GM06990 (cell line): ENCODE data around the gene ADRA2B.
"Not testable (repeated sequence)": the region's sequence is repeated elsewhere in the genome, so short reads cannot be mapped to it uniquely, and the experiment has no call there.

ENCODE experiments used
- DNase-seq: peaks from one replicate; pipeline ENCODE4 v3.0.0-alpha.2; 2011; ENCODE audit not compliant: insufficient read length; ENCODE audit errors: extremely low read depth
- H3K27me3 ChIP-seq: replicated peaks from 2 replicates; pipeline ENCODE4 v1.6.0; 2011; ENCODE audit warnings: low read length; ENCODE audit not compliant: control insufficient read depth, insufficient read depth
- H3K36me3 ChIP-seq: 2 replicates; pipeline ENCODE4 v1.5.1; 2011; ENCODE audit warnings: low read length; ENCODE audit not compliant: control insufficient read depth, insufficient read depth
- H3K4me3 ChIP-seq: replicated peaks from 2 replicates; pipeline ENCODE4 v1.5.1; 2011; ENCODE audit warnings: low read depth, mild to moderate bottlenecking, control low read depth, low read length
- CTCF ChIP-seq: IDR thresholded peaks from 2 replicates; pipeline ENCODE4 v1.5.1; 2011; ENCODE audit warnings: low read length, control low read depth, mild to moderate bottlenecking, inconsistent platforms; ENCODE audit not compliant: insufficient read depth, poor library complexity, severe bottlenecking

The ADRA2B gene

GRCh38 chr2:96074156-96074555, 42.2 kb downstream of the ADRA2B start:
- Histone ChIP-seq H3K4me3 (no peak overlapping the region), H3K27me3 (no peaks in the 10 kb centered on the region), H3K36me3 (no peaks in the 10 kb centered on the region)
- TF ChIP-seq CTCF, result no peak
- DNase-seq, result no peak

DNA sequence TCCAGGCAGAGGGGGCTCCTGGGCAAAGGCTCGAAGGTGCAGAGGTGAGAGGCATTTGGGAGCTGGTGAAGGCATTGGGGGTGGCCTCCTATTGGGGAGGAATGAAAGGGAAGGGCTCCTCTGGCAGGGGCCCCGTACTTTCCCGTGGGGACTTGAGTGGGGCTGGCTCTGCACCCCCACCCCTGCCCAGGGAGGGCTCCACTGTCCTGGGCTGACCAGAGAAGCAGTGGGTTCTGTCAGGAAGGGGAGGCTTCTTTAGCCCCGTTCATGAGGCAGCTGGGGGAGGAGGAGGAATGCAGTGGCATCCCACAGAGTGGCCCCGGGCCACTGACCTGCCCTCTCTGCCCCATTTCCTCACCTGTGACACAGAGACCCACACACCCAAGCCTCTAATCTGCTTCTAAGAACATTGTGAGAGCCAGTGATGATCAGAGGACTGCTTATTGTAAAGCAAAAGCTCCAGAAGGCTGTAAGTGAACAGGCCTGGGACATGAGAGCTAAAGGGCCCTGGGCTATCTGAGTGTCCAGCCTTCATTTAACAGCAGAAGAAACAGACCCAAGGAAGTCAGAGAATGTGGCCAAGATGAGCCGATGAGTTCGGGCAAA, 43.1 kb downstream of the ADRA2B start:
- Histone ChIP-seq H3K27me3 (no peaks in the 10 kb centered on the region), H3K36me3 (no peaks in the 10 kb centered on the region), H3K4me3 (no peak overlapping the region)
- DNase-seq, result no peak
- no peak for TF ChIP-seq CTCF

- Histone ChIP-seq H3K4me3 (no peak overlapping the region), H3K27me3 (no peaks in the 10 kb centered on the region), H3K36me3 (no peaks in the 10 kb centered on the region)
- TF ChIP-seq CTCF, result no peak
- no peak for DNase-seq
These were observed 43.6 kb downstream of the ADRA2B start for GRCh38 chr2:96072746-96073145.

GRCh38 chr2:96071977-96072491, 44.3 kb downstream of the ADRA2B start:
- H3K36me3 ChIP-seq, DNase-seq, H3K27me3 ChIP-seq, H3K4me3 ChIP-seq: not testable (repeated sequence)

DNA sequence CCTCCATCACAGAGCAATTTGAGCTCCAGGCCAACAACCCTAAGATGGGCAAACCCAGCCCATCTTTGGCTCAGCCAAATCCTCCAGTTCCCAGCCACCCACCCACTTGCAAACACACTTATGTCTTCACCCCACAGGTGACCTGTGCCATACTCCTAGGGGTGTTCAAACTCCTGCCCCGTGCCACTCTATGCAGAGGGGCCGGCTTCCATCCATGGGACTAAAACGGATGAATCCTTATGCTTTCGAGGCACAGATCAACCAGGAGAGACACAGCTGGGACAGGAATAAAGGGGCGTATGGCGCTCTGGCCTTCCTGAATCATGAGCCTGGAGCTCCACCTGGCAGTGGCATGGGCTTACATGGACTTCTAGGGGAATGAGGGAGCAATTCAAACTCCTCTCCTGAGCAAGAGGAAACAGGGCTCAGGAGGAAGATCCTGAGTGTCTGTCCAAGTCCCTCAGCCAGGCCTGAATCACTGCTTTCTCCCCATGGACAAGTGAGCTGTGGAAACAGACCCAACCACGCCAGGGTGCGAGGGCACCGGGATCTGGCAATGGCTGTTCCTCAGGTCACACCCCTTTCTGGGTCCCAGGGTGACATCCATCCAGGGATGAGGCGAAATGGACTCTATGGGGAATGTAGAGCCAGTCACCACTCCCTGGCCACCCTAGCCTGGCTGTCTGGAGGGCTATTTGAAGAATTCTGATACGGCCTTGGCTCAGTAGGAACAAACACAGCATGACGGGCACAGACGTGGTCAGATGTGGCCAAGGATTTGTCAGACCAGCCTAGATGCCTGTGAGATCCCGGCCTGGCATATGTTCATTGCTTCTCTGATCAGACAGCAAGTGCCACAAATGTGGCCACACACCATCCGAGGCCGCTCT, 45.0 kb downstream of the ADRA2B start:
- H3K4me3 ChIP-seq, DNase-seq, H3K27me3 ChIP-seq, H3K36me3 ChIP-seq: not testable (repeated sequence)

GRCh38 chr2:96070351-96070750, 46.0 kb downstream of the ADRA2B start:
- H3K36me3 ChIP-seq, H3K4me3 ChIP-seq, DNase-seq, H3K27me3 ChIP-seq: not testable (repeated sequence)

- DNase-seq, H3K36me3 ChIP-seq, H3K27me3 ChIP-seq, H3K4me3 ChIP-seq: not testable (repeated sequence)
These were observed 46.5 kb downstream of the ADRA2B start for GRCh38 chr2:96069878-96070277.

DNA sequence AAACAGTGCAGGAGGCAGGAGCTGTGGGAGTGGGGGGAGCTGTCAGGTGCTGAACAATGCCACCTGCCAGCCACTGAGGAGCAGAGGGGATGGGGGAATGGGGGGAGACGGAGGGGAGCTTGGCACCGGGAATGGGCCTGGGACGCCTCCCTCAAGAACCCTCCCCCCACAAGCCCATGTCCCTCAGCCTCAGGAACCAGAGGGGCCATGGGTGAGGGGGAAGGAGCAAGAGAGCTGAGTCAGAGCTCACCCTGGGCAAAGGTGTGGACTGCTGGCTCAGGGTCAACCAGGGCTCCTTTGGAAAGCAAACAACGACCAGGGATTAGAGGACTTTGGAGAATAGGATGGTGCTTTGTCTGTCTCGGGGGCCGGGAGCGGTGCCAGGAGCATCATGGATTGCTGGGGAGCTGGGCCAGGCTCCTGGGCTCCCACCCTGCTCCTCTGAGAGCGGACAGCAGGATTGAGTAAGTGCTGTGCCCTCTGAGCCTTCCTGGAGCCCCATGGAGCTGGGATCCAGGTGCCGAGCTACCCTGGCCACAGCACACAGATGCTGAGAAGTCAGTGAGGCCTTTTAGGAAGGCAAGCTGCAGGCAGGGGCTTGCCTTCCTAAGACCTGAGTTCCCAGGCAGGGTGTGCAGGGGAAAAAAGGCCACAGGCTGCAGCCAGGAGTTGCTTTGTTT, 48.3 kb downstream of the ADRA2B start:
- not testable (repeated sequence) for DNase-seq, H3K27me3 ChIP-seq, H3K4me3 ChIP-seq, H3K36me3 ChIP-seq

DNA sequence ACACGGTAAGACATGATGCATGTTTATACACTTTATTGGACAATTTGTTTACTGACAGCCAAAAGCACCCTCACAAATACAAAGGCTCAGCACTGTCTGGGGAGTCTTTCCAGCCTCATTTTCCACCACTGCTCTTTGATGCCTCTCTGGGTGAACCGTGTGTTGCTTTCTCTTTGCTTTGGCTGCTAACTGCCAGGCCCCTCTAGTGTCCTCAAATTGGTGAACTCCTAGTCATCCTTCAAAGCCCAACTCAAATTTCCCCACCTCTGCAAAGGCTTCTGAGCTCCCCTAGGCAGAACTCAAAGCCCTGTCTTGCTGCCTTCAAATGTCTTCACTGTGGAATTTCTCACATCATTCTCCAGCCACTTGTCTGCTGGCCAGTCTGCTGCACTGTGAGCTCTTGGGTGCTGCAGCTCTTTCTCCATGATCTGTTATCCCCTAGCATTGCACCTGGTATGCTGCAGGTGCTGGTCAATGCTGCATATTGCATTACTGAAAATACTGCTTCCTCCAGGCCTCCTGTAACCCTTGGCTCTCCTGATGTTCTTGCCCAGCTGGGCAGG, 49.2 kb downstream of the ADRA2B start:
- not testable (repeated sequence) for H3K27me3 ChIP-seq, H3K36me3 ChIP-seq, DNase-seq, H3K4me3 ChIP-seq

DNA sequence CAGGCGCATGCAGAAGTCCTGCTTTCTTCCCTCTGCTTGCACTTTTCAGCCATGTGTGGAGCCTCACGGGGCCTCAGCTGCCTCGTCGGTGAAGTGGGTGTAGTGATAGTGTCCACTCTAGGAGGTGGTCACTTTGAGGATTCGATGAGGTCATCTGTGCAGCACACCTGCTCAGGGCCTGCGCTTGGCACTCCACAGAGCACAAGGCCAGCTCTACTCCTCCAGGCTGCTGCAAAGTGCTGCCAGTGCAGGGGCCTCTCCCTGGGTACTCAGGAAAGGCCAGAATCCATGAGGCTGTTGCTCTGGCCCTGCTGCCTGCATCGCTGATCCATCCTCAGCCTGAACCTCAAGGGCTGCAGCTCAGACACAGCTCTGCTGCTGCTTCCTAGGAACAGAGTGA, 49.9 kb downstream of the ADRA2B start:
- H3K4me3 ChIP-seq, DNase-seq, H3K27me3 ChIP-seq, H3K36me3 ChIP-seq: not testable (repeated sequence)

GRCh38 chr2:96065954-96066353, 50.4 kb downstream of the ADRA2B start:
- H3K27me3 ChIP-seq, H3K36me3 ChIP-seq, H3K4me3 ChIP-seq, DNase-seq: not testable (repeated sequence)
